A204.1 (cell line): ENCODE results near the gene SLC25A3.
"Not testable (repeated sequence)": the region's sequence is repeated elsewhere in the genome, so short reads cannot be mapped to it uniquely, and the experiment has no call there.

ENCODE experiments used
- FAIRE-seq: peaks from 2 replicates; lab custom pipeline; 2012; peaks lifted over from hg19 to GRCh38; lab: Jason Lieb, UNC

SLC25A3 gene

GRCh38 chr12:98595243-98595988 is 1.9 kb downstream of the SLC25A3 start:
- no peak for FAIRE-seq

- not testable (repeated sequence) for FAIRE-seq
Observed at GRCh38 chr12:98597313-98597712, 3.8 kb downstream of the SLC25A3 start.

GRCh38 chr12:98601924-98602323 is 8.4 kb downstream of the SLC25A3 start:
- no peak for FAIRE-seq

- FAIRE-seq = peak; percentile 69
Observed at GRCh38 chr12:98606359-98606988, 13.0 kb downstream of the SLC25A3 start.

- no peak for FAIRE-seq
Observed at GRCh38 chr12:98610596-98610995, 17.1 kb downstream of the SLC25A3 start.

GRCh38 chr12:98612696-98613334 is 19.3 kb downstream of the SLC25A3 start:
- no peak for FAIRE-seq

GRCh38 chr12:98618952-98619351 is 25.5 kb downstream of the SLC25A3 start:
- FAIRE-seq = no peak

- FAIRE-seq = no peak
Observed at GRCh38 chr12:98635657-98636323, 42.3 kb downstream of the SLC25A3 start.

- no peak for FAIRE-seq
Observed at GRCh38 chr12:98637068-98637467, 43.6 kb downstream of the SLC25A3 start.

GRCh38 chr12:98638009-98638408 is 44.5 kb downstream of the SLC25A3 start:
- FAIRE-seq = no peak

GRCh38 chr12:98639491-98639890 is 46.0 kb downstream of the SLC25A3 start:
- FAIRE-seq = no peak

- FAIRE-seq = not testable (repeated sequence)
Observed at GRCh38 chr12:98642801-98643200, 49.3 kb downstream of the SLC25A3 start.

- no peak for FAIRE-seq
Observed at GRCh38 chr12:98644433-98644711, 50.9 kb downstream of the SLC25A3 start.

- FAIRE-seq = peak; percentile 37
Observed at GRCh38 chr12:98644712-98645571, 51.5 kb downstream of the SLC25A3 start, which contains the start of the genes APAF1 and IKBIP. APAF1 (plus strand) TSS chr12:98645290; CDS start chr12:98648360, 3,070 bp downstream. IKBIP (minus strand) TSS chr12:98644788; CDS start chr12:98644701, 87 bp downstream.

- no peak for FAIRE-seq
Observed at GRCh38 chr12:98645572-98646067, 52.1 kb downstream of the SLC25A3 start.

- FAIRE-seq = no peak
Observed at GRCh38 chr12:98646294-98647090, 53.0 kb downstream of the SLC25A3 start.

GRCh38 chr12:98651328-98651727 is 57.8 kb downstream of the SLC25A3 start:
- no peak for FAIRE-seq

- peak; percentile 97 for FAIRE-seq
Observed at GRCh38 chr12:98653866-98654493, 60.5 kb downstream of the SLC25A3 start.
